NCI-H446 (cell line): ENCODE measurements around the gene CLASRP.
"Not testable (repeated sequence)": the region's sequence is repeated elsewhere in the genome, so short reads cannot be mapped to it uniquely, and the experiment has no call there.

ENCODE experiments used
- DNase-seq, 2 experiments: peaks; one replicate each; lab custom pipeline; 2025; lab: John Stamatoyannopoulos, UW

The CLASRP gene

GRCh38 chr19:45102481-45102880, 63.6 kb downstream of the CLASRP start:
- DNase-seq, result no peak

- no peak for DNase-seq
These were observed 64.3 kb downstream of the CLASRP start for GRCh38 chr19:45103156-45103507.

DNA sequence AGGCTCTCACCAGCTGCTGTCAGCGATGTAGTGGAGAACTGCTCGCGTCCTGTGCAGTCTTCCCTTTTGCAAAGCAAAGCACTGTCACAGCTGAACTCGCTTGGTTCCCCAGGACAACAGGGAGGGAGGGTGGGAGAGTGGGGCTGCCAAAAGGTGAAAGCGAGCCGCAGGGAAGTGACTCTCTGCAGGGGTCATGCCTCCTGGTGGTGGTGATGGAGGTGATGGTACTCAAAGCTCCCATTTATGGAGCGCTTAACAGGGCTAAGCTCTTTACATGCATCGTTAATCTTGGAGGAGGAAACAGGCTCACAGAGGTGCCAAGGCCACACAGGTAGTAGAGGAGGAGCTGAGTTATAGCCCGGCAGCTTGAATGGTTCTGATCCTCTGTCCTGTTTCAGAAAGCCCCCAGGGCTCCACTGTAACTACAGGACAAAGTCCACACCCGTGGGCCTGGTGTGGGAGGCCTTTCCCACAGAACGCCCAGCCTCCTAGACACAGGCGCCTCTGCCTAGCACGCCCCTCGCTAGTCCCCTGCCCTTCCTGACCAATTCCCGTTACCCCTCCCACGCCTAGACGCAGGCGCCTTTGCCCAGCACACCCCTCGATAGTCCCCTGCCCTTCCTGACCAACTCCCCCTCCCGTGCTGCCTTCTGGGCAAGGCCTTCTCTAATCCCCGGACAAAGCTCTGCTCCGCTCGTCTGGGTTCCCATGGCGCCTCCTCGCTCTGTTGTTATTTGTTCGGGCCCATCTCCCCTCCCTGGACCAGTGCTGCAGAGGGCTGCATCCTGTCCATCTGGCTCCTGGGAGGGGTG, 64.9 kb downstream of the CLASRP start:
- no peak for DNase-seq

- no peak for DNase-seq
These were observed 66.0 kb downstream of the CLASRP start for GRCh38 chr19:45104658-45105349.

- not testable (repeated sequence) for DNase-seq
These were observed 67.5 kb downstream of the CLASRP start for GRCh38 chr19:45106363-45106762.

DNA sequence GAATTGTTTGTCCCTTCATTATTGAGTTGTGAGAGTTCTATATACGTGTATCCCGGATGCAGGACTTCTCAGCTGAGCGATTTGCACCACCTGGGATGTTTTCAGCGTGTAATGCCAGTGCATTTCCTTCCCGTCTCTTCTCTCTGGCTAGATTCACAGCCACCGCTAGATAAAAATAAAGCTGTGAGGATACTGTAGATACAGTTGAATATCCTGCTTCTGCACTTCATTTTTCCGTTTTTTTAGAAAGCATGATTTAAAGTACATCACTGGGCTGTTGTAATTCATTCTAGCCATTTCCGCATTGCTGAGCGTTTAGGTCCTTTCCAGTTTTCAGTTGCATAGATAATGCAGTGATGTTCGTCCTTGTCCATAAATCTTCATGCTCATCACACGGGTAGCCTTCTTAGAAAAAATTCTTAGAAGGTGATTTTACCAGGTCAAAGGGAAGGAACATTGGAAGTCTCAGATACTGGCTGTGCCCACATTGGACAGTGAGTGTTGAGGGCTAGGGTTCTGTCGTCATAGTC, 68.8 kb downstream of the CLASRP start:
- DNase-seq, result no peak

- DNase-seq, result no peak
These were observed 72.0 kb downstream of the CLASRP start for GRCh38 chr19:45110851-45111266.

DNA sequence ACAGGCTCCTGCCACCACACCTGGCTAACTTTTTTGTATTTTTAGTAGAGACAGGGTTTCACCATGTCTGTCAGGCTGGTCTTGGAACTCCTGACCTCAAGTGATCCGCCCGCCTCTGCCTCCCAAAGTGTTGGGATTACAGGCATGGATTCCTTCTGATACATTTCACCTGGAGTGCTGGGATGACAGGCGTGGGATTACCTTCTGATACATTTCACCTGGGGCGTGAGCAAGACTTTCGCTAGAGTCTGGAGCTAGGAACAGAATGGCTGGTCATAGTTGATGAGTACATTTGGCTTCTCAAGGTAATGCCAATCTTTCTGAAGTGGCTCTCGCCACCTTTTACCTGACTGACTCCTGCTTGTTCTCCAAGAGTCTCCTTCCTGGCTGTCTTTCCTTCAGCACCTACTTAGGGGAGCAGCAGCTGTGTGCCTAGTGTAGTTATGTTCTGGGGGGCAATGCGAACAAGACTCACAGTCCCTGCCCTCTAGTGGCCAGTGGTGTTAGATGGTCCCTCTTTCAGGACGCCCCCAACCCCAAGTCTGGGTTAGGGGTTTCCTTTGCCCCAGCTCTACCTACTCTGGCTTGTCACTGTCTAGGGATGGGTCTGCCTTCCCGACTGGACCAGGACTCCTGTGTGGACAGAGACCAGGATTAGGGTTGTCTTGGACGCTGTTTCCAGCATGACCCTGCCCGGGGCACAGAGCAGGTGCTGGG, 73.4 kb downstream of the CLASRP start:
- DNase-seq, result no peak

- no peak for DNase-seq
These were observed 74.8 kb downstream of the CLASRP start for GRCh38 chr19:45113628-45114027.

- no peak for DNase-seq
These were observed 75.3 kb downstream of the CLASRP start for GRCh38 chr19:45114116-45114515.

GRCh38 chr19:45115809-45116615, 77.2 kb downstream of the CLASRP start:
- DNase-seq, result no peak

- DNase-seq, result no peak
These were observed 78.3 kb downstream of the CLASRP start for GRCh38 chr19:45117167-45117594.

DNA sequence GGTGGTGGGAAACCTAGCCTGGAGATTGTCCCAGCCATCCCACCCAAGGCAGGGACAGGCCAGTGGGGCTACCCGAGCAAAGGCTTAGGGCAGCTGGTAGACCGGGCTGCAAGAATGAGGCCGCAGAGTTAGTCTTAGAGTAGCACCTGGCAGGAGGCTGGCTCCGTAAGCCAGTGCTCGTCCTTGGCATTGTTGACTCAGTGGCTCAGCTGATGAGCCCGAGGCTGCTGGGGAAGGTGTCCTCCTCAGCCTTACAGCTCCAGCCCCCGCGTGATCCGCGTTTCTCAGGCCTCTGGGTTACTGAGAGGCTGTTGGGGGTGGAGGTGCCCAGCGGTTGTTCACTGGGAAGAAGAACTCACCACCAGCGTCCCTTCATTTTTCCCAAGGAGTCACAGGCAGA, 78.8 kb downstream of the CLASRP start:
- DNase-seq, result no peak

GRCh38 chr19:45118106-45118505, 79.3 kb downstream of the CLASRP start:
- DNase-seq, result no peak

GRCh38 chr19:45118591-45119355, 79.9 kb downstream of the CLASRP start:
- DNase-seq, result not testable (repeated sequence)

GRCh38 chr19:45119582-45119981, 80.7 kb downstream of the CLASRP start:
- no peak for DNase-seq
